T-helper 22 cell (primary cell): ENCODE data around the gene KIAA1217.

Experiments used
- DNase-seq: peaks from one replicate; pipeline ENCODE4 v3.0.0-alpha.2; 2020; ENCODE audit warnings: low read depth

Gene KIAA1217

GRCh38 chr10:24242562-24242961 lies 33.6 kb downstream of the KIAA1217 start:
- DNase-seq: no peak

DNA sequence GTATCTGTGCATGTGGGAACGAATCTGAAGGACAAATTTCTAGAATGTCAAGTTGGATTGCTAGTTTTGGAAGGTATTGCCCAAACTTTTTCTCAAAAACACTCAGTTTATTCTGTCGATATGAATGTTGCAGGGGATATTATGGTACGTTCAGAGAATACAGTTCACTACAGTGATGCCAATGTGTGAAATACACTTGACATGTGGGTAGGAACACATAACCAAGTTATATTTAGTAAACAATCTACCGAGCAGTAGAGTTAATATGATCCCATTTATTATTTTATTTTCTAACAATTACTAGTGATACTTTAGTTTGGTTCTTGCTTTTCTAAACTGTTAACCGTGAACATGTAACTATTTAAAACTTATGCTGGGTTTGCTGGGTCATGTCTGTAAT lies 37.4 kb downstream of the KIAA1217 start:
- no peak for DNase-seq

DNA sequence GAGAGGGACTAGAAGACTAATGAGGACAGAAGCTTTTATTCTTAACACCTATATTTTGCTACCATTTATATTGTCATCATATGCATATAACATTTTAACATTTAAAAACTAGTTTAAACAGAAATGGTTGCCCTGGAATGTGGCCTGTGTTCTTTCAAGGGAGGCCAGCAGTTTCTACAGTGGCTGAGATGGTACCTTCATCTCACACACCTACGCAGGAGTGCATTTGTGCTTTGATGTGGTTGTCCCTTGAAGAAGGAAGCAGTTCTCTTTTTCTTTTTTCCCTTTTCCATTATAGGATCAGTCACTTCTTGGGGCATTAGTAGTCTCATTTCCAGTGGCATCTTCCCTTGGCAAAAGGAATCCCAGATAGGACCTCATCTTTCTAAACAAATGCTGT lies 38.9 kb downstream of the KIAA1217 start:
- DNase-seq: no peak

DNA sequence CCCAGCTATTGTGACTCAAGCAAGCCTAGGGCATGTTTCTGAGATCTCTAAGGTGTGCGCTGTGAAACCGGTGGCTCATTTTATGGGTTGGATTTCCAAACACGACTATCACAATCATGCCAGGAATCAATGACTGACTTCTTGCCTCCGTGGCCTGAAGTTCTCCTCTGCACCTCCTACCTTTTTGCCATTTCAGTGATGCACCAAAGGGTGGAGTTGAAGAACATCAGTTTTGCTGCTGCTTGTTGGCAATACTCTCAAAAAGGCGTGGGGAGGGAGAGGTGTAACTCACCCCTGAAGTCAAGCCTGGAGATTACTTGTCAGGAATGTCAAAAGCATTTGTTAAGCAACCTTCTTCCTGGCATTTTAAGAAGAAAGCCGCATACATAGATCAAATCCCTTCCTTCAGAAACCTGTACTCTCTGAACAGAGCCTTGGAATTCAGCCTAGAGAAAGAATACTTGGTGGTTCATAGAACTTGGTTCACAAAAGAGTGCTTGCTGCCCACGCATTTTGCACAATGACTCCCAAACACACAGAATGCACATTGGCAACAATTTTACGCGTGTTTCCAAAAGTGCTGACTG lies 41.0 kb downstream of the KIAA1217 start:
- DNase-seq: no peak

- DNase-seq: no peak
Observed at GRCh38 chr10:24251547-24251946, 42.6 kb downstream of the KIAA1217 start.

DNA sequence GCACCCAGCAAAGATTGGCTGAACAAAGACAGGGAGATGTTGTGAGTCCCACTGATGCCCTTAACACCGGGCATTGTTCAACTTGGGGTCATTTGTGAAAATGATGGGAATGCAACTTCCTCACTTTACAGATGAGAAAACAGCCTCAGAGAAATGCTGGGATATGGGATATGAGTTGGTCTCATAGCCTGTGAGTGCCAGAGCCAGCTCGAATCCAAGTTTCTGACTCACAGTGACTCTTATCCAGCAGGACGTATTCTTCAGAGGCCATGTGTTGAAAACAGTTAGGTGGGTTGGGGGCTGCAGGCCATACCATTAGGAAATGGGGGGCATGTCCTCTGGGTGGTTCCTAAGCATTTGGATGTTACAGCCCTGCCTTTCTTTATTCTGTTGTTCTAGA lies 45.2 kb downstream of the KIAA1217 start:
- DNase-seq: no peak

DNA sequence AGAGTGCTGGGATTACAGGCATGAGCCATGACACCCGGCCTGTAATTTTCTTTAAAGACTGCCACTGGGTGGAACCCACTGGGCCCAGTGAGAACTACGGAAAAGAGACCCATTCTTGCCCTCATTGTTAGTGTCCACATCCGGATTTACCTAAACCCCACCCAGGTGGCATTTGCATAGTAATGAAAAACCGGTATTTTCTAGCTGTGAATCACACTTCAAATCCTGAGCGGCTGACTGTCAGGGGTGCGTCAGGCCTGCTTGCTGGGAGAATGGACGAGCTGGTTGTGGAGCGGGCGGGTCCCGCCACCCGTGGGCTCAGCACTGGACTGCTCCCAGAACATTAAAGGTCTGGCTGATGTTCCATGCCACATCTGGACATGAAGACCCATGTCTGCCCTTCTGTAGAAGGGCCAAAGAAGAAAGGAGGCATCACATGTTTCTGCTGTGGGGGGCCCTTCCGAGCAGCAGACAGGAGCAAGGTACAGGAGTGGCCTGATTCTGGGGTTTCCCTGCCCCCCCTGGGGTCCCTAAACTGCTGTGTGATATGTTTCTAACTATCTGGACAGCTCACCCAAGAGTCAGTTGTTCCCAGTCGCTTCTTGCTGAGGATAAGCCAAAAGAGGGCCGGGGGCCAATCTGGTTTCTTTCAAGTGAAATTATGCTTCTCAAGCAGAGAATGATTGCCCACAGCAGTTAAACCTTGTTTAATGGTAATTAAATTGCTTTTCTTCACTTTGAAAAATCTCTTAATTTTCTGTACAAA lies 46.4 kb downstream of the KIAA1217 start:
- no peak for DNase-seq

GRCh38 chr10:24255881-24256311 lies 47.0 kb downstream of the KIAA1217 start:
- DNase-seq: no peak

- no peak for DNase-seq
Observed at GRCh38 chr10:24256619-24257107, 47.7 kb downstream of the KIAA1217 start.

DNA sequence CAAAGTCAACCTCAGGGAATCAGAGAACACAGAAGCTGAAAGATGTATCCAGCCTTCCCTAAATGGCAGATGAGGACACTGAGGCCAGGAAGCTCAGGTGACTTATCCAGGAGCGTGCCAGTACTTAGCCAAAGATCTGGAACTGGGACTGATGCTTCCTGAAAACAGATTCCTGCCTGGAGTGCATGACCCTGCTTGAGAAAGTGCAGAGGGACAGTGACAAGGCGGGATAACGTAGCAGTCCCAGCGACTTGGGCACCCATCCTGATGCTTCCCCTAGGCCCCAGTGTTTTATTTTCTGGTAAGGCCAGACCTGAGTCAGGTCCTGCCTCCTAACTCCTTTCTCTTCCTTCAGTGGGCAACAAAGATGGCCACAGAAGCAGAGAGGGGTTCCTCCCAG lies 48.6 kb downstream of the KIAA1217 start:
- no peak for DNase-seq

DNA sequence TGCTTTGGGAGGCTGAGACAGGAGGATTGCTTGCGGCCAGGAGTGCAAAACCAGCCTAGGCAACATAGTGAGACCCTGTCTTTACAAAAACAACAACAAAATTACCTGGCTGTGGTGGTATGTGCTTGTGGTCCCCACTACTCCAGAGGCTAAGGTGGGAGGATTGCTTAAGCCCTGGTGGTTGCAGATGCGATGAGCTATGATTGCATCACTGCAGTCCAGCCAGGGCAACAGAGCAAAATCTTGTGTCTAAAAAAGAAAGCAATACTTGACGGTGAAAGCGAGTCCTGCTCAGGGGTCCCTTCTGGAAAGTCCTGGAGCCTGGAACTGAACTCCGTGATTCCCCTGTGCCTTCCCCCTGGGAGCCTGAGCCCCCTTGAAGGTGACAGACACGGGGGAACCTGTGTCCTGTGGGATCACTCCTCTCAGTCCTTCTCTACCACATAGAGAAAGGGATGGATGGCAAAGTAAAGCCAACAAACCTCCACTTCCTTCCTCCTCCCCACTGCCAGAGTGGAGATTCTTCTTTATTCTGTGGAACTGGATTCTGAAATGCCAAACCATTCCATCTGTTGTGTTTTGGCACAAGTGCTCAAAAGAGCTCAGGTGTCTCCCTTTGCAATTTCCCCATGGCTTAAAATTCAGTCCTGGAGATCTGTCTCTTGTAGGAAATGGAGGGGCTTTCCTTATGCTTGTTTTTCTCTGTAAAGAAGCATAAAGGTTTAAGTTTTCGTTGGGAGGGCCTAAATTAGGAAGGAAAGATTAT lies 50.6 kb downstream of the KIAA1217 start:
- no peak for DNase-seq

GRCh38 chr10:24261627-24262026 lies 52.7 kb downstream of the KIAA1217 start:
- DNase-seq: no peak

- no peak for DNase-seq
Observed at GRCh38 chr10:24262929-24263590, 54.1 kb downstream of the KIAA1217 start.

- no peak for DNase-seq
Observed at GRCh38 chr10:24269476-24269875, 60.5 kb downstream of the KIAA1217 start.

DNA sequence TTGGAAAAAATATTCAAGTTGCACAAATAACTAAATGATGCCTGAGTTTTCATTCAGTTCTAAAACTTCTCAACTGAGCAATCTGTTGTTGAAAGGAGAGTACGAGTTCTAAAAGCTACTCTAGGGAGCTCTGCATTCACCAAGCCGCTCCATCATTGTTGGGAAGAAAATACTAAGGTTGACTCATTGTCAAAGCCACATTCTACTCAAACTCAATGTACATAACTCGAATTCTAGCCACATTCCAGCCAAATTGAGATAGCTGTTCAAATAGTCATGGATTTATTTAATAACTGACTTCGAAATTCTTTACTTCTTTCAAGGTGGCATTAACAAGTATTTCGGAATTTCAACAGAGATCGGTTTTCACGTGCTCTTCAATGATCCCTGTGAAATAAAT lies 63.4 kb downstream of the KIAA1217 start:
- DNase-seq: no peak

DNA sequence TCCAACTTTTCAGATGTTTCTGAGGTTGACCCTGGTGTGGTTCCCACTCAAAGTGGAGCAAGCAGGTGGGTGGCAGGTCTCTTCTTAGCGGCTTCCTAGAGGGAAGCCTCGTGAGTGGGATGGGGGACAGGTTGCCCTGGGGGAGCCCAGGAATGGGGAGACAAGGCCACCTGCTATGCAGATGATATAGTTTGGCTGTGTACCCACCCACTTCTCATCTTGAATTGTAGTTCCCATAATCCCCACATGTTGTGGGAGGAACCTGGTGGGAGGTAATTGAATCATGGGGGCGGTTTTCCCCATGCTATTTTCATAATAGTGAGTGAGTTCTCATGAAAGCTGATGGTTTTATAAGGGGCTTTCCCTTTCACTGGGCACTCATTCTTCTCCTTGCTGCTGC lies 68.3 kb downstream of the KIAA1217 start:
- DNase-seq: no peak

DNA sequence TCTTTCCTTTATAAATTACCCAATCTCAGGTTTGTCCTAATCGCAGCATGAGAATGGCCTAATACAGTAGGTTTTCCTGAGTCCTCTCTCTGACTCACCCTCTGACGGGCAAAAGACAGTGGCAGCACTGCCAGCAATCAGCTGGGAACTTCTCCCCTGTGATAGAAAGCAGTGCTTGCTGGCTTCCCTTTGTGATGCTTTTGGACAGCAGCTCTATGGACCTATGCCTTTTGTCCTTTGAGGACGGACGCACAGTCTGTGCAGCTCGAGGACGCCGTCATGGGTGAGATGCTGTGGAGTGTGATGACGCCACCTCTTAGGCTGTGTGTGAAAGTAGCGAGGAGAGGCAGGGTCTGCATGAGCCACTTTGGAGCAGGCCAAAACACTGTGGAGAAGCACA lies 68.8 kb downstream of the KIAA1217 start:
- no peak for DNase-seq

GRCh38 chr10:24278176-24278889 lies 69.4 kb downstream of the KIAA1217 start:
- no peak for DNase-seq

DNA sequence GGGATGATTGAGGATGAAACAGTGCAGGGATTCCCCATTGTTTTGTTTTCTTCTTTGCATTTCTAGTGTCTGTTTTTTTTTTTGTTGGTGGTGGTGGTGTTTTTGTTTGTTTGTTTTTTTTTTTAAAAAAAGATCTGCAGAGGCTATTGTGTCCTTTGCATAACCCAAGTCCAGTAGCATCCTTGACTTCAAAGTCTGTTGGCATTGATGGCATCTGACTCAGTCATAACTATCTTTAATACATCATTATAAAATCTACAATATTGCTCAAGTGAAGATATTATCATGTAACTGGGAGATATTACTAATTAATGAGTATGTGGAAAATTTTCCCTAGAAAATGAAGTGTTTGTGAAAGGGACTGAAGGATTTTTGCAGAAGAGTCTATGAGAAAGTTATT lies 70.2 kb downstream of the KIAA1217 start:
- no peak for DNase-seq

DNA sequence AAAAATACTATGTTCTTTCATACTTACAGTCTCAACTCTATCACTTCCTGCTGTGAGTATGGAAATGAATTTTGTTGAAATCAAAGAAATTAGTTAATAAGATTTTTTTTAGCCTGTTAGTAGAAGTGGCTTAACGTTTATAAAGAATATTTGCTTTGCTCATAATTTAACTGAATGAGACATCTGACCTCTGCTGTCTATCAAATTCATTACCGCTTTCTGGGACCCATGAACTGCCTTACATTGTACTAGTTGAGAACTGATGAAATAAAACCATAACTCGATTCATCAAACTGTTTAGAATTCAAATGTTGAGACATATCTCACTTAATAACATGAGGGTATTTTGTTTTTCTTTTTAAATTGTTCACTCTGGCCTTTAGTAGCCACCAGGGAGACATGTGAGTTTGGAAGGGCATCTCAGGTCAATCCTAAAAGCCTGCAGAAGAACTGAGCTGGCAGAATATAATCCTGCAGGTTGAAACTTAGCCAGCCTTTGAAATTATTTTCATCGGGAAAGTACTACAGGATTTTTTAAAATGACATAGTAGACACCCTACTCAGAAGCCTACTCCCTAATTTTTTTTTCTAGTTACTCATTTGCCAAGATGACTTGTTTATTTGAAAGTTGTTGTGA lies 78.7 kb downstream of the KIAA1217 start:
- no peak for DNase-seq

DNA sequence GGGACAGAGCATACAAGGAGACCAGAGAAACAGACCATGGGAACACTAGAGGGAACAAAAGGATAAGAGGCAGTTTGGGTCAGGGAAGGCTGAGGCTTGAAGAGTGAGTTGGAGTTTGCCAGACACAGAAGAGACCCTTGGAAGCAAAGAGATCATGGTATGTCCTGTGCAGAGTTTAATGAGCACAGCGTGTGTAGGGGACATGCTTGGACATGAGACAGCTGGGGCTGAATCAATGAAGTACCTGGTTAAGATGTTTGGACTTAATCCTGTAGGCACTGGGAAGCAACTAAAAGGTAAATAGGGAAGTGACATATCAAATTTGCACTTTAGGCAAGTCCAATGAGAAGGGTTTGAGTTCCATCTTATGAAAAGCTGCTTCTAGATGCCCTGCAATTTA lies 79.6 kb downstream of the KIAA1217 start:
- no peak for DNase-seq
